ENCODE data around the gene RASSF8. TPM values are rescaled to one million over a fixed set of nuclear protein-coding genes. Genes with fewer than 3 reads are reported as not detected.

The RASSF8 gene
- total RNA-seq, 1 donor from 2014 or later = 85.7 TPM

DNA sequence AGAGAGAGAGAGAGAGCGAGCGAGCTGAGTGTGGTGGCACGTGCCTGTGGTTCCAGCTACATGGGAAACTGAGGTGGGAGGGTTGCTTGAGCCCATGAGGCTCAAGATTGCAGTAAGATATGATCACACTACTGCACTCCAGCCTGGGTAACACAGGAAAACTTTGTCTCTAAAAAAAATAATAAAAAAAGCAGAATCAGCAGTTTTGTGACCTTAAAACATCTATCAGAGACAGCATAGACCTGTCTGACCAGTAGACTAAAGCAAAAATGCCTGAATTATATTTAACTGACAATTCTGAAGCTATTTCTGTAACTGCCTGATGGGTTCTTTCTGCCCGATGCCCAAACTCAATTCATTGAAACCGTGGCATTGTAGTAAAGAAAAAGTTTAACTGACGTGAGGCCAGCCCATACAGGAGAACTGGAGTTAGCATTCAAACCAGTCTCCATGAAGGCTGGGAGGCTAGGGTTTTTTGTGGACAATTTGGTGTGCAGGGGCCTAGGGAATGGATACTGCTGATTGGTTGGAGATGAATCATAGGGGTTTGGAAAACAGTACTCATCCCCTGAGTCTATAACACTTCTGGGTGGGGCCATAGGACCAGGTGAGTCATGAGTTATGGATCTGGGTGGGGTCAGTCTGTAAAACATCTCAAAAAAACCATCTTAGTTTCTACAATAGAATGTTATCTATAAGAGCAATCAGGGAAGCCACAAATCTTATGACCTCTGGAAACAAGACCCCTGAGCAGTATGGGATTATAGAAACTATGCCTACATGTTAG lies 8.0 kb upstream of the RASSF8 start:
- Histone ChIP-seq H3K27ac (no peak overlapping the region), H3K36me3 (no peaks in the 10 kb centered on the region), H3K9me3 (no peaks in the 10 kb centered on the region), H3K27me3 (no peaks in the 10 kb centered on the region), H3K4me3 (no peak overlapping the region), H3K4me1 (no peaks in the 10 kb centered on the region)
- ATAC-seq = no peak
- intact Hi-C loops (cut with DNase I) = no loop called here
- DNase-seq = no peak
- TF ChIP-seq, protein P1, sequence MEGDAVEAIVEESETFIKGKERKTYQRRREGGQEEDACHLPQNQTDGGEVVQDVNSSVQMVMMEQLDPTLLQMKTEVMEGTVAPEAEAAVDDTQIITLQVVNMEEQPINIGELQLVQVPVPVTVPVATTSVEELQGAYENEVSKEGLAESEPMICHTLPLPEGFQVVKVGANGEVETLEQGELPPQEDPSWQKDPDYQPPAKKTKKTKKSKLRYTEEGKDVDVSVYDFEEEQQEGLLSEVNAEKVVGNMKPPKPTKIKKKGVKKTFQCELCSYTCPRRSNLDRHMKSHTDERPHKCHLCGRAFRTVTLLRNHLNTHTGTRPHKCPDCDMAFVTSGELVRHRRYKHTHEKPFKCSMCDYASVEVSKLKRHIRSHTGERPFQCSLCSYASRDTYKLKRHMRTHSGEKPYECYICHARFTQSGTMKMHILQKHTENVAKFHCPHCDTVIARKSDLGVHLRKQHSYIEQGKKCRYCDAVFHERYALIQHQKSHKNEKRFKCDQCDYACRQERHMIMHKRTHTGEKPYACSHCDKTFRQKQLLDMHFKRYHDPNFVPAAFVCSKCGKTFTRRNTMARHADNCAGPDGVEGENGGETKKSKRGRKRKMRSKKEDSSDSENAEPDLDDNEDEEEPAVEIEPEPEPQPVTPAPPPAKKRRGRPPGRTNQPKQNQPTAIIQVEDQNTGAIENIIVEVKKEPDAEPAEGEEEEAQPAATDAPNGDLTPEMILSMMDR (IDR thresholded peaks at IDR 0.05) = no peak

DNA sequence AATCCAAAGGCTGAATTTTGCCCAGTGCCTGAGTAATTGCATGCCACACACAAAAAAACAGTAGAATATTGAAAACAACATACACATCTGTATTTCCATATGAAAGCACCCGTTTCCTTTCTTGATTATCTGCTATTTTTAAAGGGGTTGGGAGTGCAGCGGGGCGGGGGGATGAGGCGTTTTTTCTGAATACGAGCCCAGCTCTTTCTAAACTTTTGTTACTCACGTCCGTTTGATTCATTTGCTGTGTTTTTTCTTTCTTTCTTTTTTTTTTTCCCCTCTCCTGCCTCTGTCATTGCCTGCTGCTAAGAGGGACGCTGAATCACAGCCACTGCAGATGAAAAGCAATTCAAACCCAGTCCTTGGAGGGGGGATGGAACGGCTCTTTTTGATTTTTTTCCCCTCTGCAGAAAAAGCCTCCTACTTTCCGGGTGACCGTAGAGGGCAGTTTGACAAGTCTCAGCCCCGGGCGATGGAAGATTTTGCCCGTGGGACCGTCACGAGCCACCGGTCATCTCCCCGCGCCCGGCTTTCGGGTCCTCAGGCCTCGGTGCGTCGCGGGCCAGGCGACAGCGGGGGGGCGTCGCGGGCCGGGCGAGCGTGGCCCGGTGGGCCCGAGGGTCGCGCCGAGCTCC lies 572 bp upstream of the RASSF8 start:
- ATAC-seq (no peak), DNase-seq (no peak)
- peak overlapping the region; percentile 91 for H3K27ac ChIP-seq
- TF ChIP-seq, protein P1 (IDR thresholded peaks at IDR 0.05) = no peak
- H3K27me3 ChIP-seq = no peaks in the 10 kb centered on the region
- intact Hi-C loops (cut with DNase I) = no loop called here
- no peaks in the 10 kb centered on the region for H3K9me3 ChIP-seq
- H3K36me3 ChIP-seq = no peaks in the 10 kb centered on the region
- H3K4me1 ChIP-seq = peaks cover 19% of the 10 kb centered on the region
- H3K4me3 ChIP-seq = peak overlapping the region; percentile 74

DNA sequence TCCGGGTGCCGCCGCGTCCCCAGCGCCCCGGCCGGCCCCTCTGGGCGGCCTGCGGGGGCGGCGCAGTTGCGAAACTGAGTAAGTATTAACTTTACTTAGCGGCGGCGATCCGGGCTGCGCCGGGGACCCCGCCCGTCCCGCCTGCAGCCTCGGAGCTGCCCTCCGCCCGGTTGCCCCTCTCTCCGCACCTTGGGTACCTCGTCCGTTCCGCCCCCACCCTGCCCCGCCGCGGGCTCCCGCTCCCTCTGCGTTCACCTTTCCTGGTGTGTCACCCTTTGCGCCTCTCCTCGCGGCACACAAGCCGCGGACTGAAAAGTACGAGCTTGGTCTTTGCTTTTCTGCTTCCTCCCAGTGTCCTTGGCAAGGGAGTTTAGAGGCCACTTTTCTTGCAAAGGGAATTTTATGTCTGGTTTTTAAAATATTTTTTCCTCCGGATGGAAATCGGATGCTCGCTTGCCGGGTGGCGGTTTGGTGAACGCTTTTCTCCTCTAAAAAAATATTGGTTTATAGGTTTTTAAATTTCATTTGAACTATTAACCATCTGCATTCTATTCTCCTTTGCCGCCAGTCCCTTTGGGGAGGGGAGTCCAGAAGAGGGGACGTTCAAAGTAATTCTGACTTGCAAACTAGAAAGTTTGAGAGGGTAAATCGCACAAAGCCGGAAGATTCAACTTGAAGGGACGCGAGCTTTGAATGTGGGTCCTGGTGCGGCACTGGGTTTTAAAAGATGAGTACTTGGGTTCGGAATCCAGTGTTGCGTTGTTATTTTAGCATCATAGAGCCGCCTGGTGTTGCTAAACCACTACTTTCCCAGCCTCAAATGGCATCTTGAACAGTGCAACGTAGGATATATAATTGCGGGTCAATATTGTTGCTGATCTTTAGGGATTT lies 834 bp downstream of the RASSF8 start:
- Histone ChIP-seq H3K9me3 (no peaks in the 10 kb centered on the region), H3K4me1 (peaks cover 27% of the 10 kb centered on the region), H3K27me3 (no peaks in the 10 kb centered on the region), H3K27ac (peak overlapping the region; percentile 85), H3K4me3 (peak overlapping the region; percentile 62), H3K36me3 (no peaks in the 10 kb centered on the region)
- intact Hi-C loops (cut with DNase I) = no loop called here
- peak; percentile 60 for ATAC-seq
- DNase-seq = peak; percentile 87
- TF ChIP-seq, protein P1 (IDR thresholded peaks at IDR 0.05) = no peak

DNA sequence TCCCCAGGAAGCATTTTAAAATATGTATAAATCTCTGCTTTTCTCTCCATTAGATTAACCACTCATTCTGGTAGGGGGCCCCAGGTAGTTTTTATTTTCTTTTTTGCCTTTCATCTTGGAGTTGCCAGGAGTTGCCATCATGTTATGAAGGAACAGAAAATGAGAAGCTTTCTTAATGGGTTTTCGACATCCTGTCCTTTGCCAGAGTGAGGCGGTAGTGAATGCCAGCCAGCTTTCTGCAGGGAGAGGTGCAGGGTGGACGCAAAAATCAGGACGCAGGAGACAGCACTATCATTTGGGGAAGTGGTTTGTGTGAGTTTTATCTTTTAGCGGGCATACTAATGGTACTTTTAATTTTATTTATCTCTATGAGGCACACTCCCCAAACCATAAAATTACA lies 1.7 kb downstream of the RASSF8 start:
- peaks cover 27% of the 10 kb centered on the region for H3K4me1 ChIP-seq
- intact Hi-C loops (cut with DNase I) = no loop called here
- ATAC-seq (peak; percentile 34), DNase-seq (no peak)
- H3K27me3 ChIP-seq = no peaks in the 10 kb centered on the region
- TF ChIP-seq, protein P1 (IDR thresholded peaks at IDR 0.05) = peak; percentile 14
- peak overlapping the region; percentile 62 for H3K4me3 ChIP-seq
- H3K27ac ChIP-seq = peak overlapping the region; percentile 85
- no peaks in the 10 kb centered on the region for H3K9me3 ChIP-seq
- H3K36me3 ChIP-seq = no peaks in the 10 kb centered on the region

DNA sequence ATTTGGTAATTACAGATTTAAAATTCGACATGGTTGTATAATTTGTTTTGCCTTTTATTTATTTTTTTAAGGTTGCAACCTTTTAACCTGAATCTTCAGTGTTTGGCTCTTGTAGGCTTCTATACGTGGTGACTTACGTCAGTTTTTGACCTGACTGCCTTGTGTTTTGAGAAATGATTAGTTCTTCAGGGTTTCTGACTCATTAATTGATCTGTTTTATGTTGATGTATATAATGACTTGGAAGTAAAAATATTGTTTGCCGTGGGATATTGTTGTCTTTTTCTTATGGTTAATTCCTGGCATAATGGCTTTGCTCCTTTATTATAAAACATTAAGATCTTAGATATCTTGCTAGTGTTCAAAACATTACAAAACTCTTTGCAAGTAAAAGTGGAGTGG lies 2.5 kb downstream of the RASSF8 start:
- Histone ChIP-seq H3K4me3 (peak overlapping the region; percentile 62), H3K36me3 (no peaks in the 10 kb centered on the region), H3K9me3 (no peaks in the 10 kb centered on the region), H3K27me3 (no peaks in the 10 kb centered on the region), H3K27ac (no peak overlapping the region), H3K4me1 (peaks cover 27% of the 10 kb centered on the region)
- TF ChIP-seq, protein P1 (IDR thresholded peaks at IDR 0.05) = no peak
- DNase-seq (no peak), ATAC-seq (no peak)
- intact Hi-C loops (cut with DNase I) = no loop called here
